Stomach (tissue), 9 donors: ENCODE data around the gene LILRA6. TPM values are rescaled to one million over a fixed set of nuclear protein-coding genes. Genes with fewer than 3 reads are reported as not detected.

Experiments used
- DNase-seq, 2 donors: peaks; one replicate each; pipeline versions ENCODE4 v3.0.0 to v3.0.0-alpha.2; 2013 to 2019
- H3K27ac ChIP-seq, 5 donors: fragments of 200-600 bp in 4 of 5; sonication (generic) in 4 of 5; one replicate each; pipeline ENCODE4 v1.5.1; 2013 to 2019; ENCODE audit warnings: mild to moderate bottlenecking in 1 of 5, moderate library complexity in 1 of 5
- H3K27me3 ChIP-seq, 3 donors: fragments of 200-600 bp; sonication (generic); one replicate each; pipeline ENCODE4 v1.5.1; 2017 to 2019; ENCODE audit warnings: mixed run types in 1 of 3
- H3K36me3 ChIP-seq, 4 donors: fragments of 200-600 bp; sonication (generic); 1 replicate in 3 of 4; 2 replicates in 1 of 4; pipeline ENCODE4 v1.5.1; 2016 to 2019
- H3K4me1 ChIP-seq, 4 donors: fragments of 200-600 bp; sonication (generic); one replicate each; pipeline ENCODE4 v1.5.1; 2016 to 2019
- H3K4me3 ChIP-seq, 4 donors: fragments of 200-600 bp; sonication (generic) in 3 of 4; one replicate each; pipeline ENCODE4 v1.5.1; 2016 to 2019; ENCODE audit warnings: mild to moderate bottlenecking in 1 of 4
- H3K9me3 ChIP-seq, 4 donors: fragments of 200-600 bp; sonication (generic); one replicate each; pipeline ENCODE4 v1.5.1; 2016 to 2019
- CTCF ChIP-seq, 7 experiments: fragments of 450-650 bp in 4 of 7; fragments of 200-600 bp in 3 of 7; sonication (generic) in 3 of 7; IDR thresholded peaks; one replicate each; pipeline ENCODE4 v1.5.1; 2016 to 2019; ENCODE audit warnings: antibody characterized with exemption in 7 of 7, control low read depth in 2 of 7, mild to moderate bottlenecking in 1 of 7
- EP300 ChIP-seq: sonication (generic); formaldehyde crosslinking; IDR thresholded peaks from one replicate; pipeline ENCODE4 v1.6.1; 2017; ENCODE audit warnings: antibody characterized with exemption
- POLR2A ChIP-seq, 4 donors: fragments of 450-650 bp; IDR thresholded peaks; one replicate each; pipeline ENCODE4 v1.6.1; 2016; ENCODE audit warnings: antibody characterized with exemption in 4 of 4, control low read depth in 2 of 4, mild to moderate bottlenecking in 1 of 4, moderate library complexity in 1 of 4
- POLR2AphosphoS5 ChIP-seq, 3 donors: sonication (generic); formaldehyde crosslinking; IDR thresholded peaks; one replicate each; pipeline ENCODE4 v1.6.1; 2016; ENCODE audit warnings: antibody characterized with exemption in 3 of 3
- WGBS, 5 donors: extraction: QIAGEN DNeasy Blood & Tissue Kit in 3 of 5; methylation state at CpG; one replicate each; pipeline versions ENCODE4 v1.1.5 to v1.1.7; 2013 to 2018; 5-methylcytosine and 5-hydroxymethylcytosine counted together
- intact Hi-C: fragments of 100-400 bp; cut with DNase I; formaldehyde crosslinking; loops from one replicate; pipeline ENCODE4 v1.15.1; 2023; ENCODE audit warnings: low total_unique reads
- polyA plus RNA-seq, 3 donors: library from polyadenylated mRNA; stranded (reverse); fragments of 200-250 nt; gene quantifications; one replicate each; pipeline ENCODE4 v1.2.3, GENCODE V29; 2013
- total RNA-seq, 5 donors: library from RNA; depleted of rRNA; stranded (reverse); fragments of >200 nt; gene quantifications; one replicate each; pipeline versions ENCODE4 v1.1.0 to v1.2.3, GENCODE V29; 2014 to 2016
- donor health status: healthy with polysubstance abuse.
- donor health status: Bipolar disorder and iron deficiency.
- donor health status: healthy.

LILRA6 gene
- total and polyA plus RNA-seq, 8 donors = 0.20 to 3.8 (median 0.81) TPM; not detected in 1

GRCh38 chr19:54191011-54191810 is 51.4 kb downstream of the LILRA6 start, which contains the start of gene TSEN34:
TSS of gene TSEN34 (plus strand) at chr19:54191308. CDS start at chr19:54191365, 57 bp downstream.
- H3K4me3 ChIP-seq = peak within 1 kb of the TSS; percentile 75 to 93 (median 84)
- WGBS, 5 donors = 0 to 4% (median 1%) methylated on average over 23 to 77 of the region's 77 CpGs
- intact Hi-C loops = no loop called here
- DNase-seq = peak; percentile 91 to 97
- H3K27me3 ChIP-seq = no peaks in the 10 kb centered on the region
- no peaks in the 10 kb centered on the region for H3K9me3 ChIP-seq
- H3K4me1 ChIP-seq = peaks cover 28 to 45% (median 40%) of the 10 kb centered on the region in 4 donors
- peaks cover 15 to 44% (median 36%) of the 10 kb centered on the region in 4 donors for H3K36me3 ChIP-seq
- no peak for TF ChIP-seq EP300
- TF ChIP-seq POLR2AphosphoS5 (IDR thresholded peaks at IDR 0.05) = peak in 1 of 3 donors; percentile 68
- H3K27ac ChIP-seq = peak within 1 kb of the TSS; percentile 97 to 99 (median 99)

GRCh38 chr19:54190503-54191010 is 52.0 kb downstream of the LILRA6 start:
- Histone ChIP-seq H3K27ac (peak overlapping the region; percentile 97 to 99 (median 99)), H3K9me3 (no peaks in the 10 kb centered on the region), H3K36me3 (peaks cover 16 to 46% (median 38%) of the 10 kb centered on the region in 4 donors), H3K4me3 (peak overlapping the region; percentile 75 to 93 (median 84)), H3K4me1 (peaks cover 28 to 45% (median 40%) of the 10 kb centered on the region in 4 donors), H3K27me3 (no peaks in the 10 kb centered on the region)
- intact Hi-C loops = no loop called here
- WGBS, 5 donors = 0 to 1% (median 0%) methylated on average over 18 to 56 of the region's 56 CpGs
- TF ChIP-seq POLR2AphosphoS5 (IDR thresholded peaks at IDR 0.05) (peak in 1 of 3 donors; percentile 53), CTCF (IDR thresholded peaks at IDR 0.05) (no peak)
- peak; percentile 100 for DNase-seq

GRCh38 chr19:54189735-54190502 is 52.7 kb downstream of the LILRA6 start:
- Histone ChIP-seq H3K36me3 (peaks cover 16 to 40% (median 33%) of the 10 kb centered on the region in 4 donors), H3K4me1 (peaks cover 28 to 45% (median 40%) of the 10 kb centered on the region in 4 donors), H3K9me3 (no peaks in the 10 kb centered on the region), H3K27ac (peak overlapping the region; percentile 97 to 99 (median 99)), H3K27me3 (no peaks in the 10 kb centered on the region), H3K4me3 (peak overlapping the region; percentile 75 to 93 (median 84))
- 0 to 1% (median 0%) methylated on average over 45 to 65 of the region's 65 CpGs for WGBS, 5 donors
- intact Hi-C loops = no loop called here
- no peak for TF ChIP-seq CTCF (IDR thresholded peaks at IDR 0.05)
- TF ChIP-seq POLR2A (IDR thresholded peaks at IDR 0.05) = peak in 1 of 4 donors; percentile 23
- peak in 2 of 3 donors; percentile 78 to 82 for TF ChIP-seq POLR2AphosphoS5 (IDR thresholded peaks at IDR 0.05)
- no peak for TF ChIP-seq EP300
- DNase-seq = peak; percentile 100

- DNase-seq = no peak
- Histone ChIP-seq H3K27ac (peak within 1 kb of the TSS; percentile 97 to 99 (median 99)), H3K36me3 (peaks cover 16 to 33% (median 26%) of the 10 kb centered on the region in 4 donors), H3K27me3 (no peaks in the 10 kb centered on the region), H3K9me3 (no peaks in the 10 kb centered on the region), H3K4me1 (peaks cover 28 to 45% (median 40%) of the 10 kb centered on the region in 4 donors), H3K4me3 (peak within 1 kb of the TSS; percentile 75 to 93 (median 84))
- TF ChIP-seq POLR2AphosphoS5 (IDR thresholded peaks at IDR 0.05) (peak; percentile 4 to 70 (median 44)), EP300 (no peak), POLR2A (IDR thresholded peaks at IDR 0.05) (no peak), CTCF (IDR thresholded peaks at IDR 0.05) (peak in 1 of 7 experiments; percentile 49)
- WGBS, 5 donors = 0 to 1% (median 1%) methylated on average over 22 to 64 of the region's 64 CpGs
- intact Hi-C loops = no loop called here
Observed at GRCh38 chr19:54189145-54189734, 53.4 kb downstream of the LILRA6 start, which contains the start of gene MBOAT7. TSS of gene MBOAT7 (minus strand) at chr19:54189580. CDS start at chr19:54188508, 1,072 bp downstream.
